SK-N-SH treated with all-trans-retinoic acid at 6 μM for 48 hours (cell line): ENCODE measurements around the gene NSD1.

Experiments used
- ATAC-seq: fragments of 200-7000 bp; cut with Tn5 transposase; 3 replicates; pipeline ENCODE4 v1.9.1; 2020; ENCODE audit warnings: mild to moderate bottlenecking, moderate library complexity
- ARNTL ChIP-seq: fragments of 450-650 bp; formaldehyde crosslinking; IDR thresholded peaks from 2 replicates; pipeline ENCODE4 v1.5.0; 2020; ENCODE audit warnings: low read depth, mild to moderate bottlenecking, moderate library complexity, borderline replicate concordance
- BACH2 ChIP-seq: fragments of 250-450 bp; sonication (Bioruptor Pico); IDR thresholded peaks from 2 replicates; pipeline ENCODE4 v1.9.0; 2021; ENCODE audit warnings: mild to moderate bottlenecking, borderline replicate concordance
- CSDC2 ChIP-seq: fragments of 250-450 bp; sonication (Bioruptor Pico); IDR thresholded peaks from 2 replicates; pipeline ENCODE4 v1.5.0; 2020; ENCODE audit warnings: mild to moderate bottlenecking, moderate library complexity
- CSRNP3 ChIP-seq: fragments of 250-450 bp; sonication (Bioruptor Pico); IDR thresholded peaks from 2 replicates; pipeline ENCODE4 v1.5.1; 2021; ENCODE audit warnings: mild to moderate bottlenecking, moderate library complexity
- ESRRG ChIP-seq: fragments of 250-450 bp; sonication (Bioruptor Pico); IDR thresholded peaks from 2 replicates; pipeline ENCODE4 v1.6.1; 2021; ENCODE audit warnings: mild to moderate bottlenecking
- GLIS3 ChIP-seq: fragments of 250-450 bp; sonication (Bioruptor Pico); IDR thresholded peaks from 2 replicates; pipeline ENCODE4 v1.5.0; 2020; ENCODE audit warnings: mild to moderate bottlenecking, moderate library complexity
- OSR1 ChIP-seq: fragments of 250-450 bp; sonication (Bioruptor Pico); IDR thresholded peaks from 2 replicates; pipeline ENCODE4 v1.8.0; 2022; ENCODE audit warnings: moderate library complexity, mild to moderate bottlenecking, inconsistent platforms
- PPARA ChIP-seq: fragments of 250-450 bp; sonication (Bioruptor Pico); IDR thresholded peaks from 2 replicates; pipeline ENCODE4 v1.5.0; 2020; ENCODE audit warnings: mild to moderate bottlenecking, borderline replicate concordance
- RARB ChIP-seq: fragments of 250-450 bp; sonication (Bioruptor Pico); IDR thresholded peaks from 2 replicates; pipeline ENCODE4 v1.8.0; 2021; ENCODE audit warnings: mild to moderate bottlenecking, moderate library complexity
- TCF4 ChIP-seq: fragments of 250-450 bp; sonication (Bioruptor Pico); IDR thresholded peaks from 2 replicates; pipeline ENCODE4 v1.8.0; 2021; ENCODE audit warnings: mild to moderate bottlenecking, moderate library complexity, borderline replicate concordance
- TOX ChIP-seq: fragments of 250-450 bp; sonication (Bioruptor Pico); IDR thresholded peaks from 2 replicates; pipeline ENCODE4 v1.8.0; 2021; ENCODE audit warnings: mild to moderate bottlenecking, moderate library complexity, borderline replicate concordance
- TSHZ2 ChIP-seq: fragments of 250-450 bp; sonication (Bioruptor Pico); IDR thresholded peaks from 2 replicates; pipeline ENCODE4 v1.5.0; 2020; ENCODE audit warnings: mild to moderate bottlenecking, moderate library complexity
- ZC3H10 ChIP-seq: fragments of 250-450 bp; sonication (Bioruptor Pico); IDR thresholded peaks from 2 replicates; pipeline ENCODE4 v1.5.1; 2021; ENCODE audit warnings: mild to moderate bottlenecking, moderate library complexity
- ZFP3 ChIP-seq: fragments of 250-450 bp; sonication (Bioruptor Pico); IDR thresholded peaks from 2 replicates; pipeline ENCODE4 v1.5.0; 2020; ENCODE audit warnings: mild to moderate bottlenecking, moderate library complexity
- ZFP30 ChIP-seq: fragments of 450-650 bp; formaldehyde crosslinking; IDR thresholded peaks from 2 replicates; pipeline ENCODE4 v1.5.0; 2022; ENCODE audit warnings: mild to moderate bottlenecking, moderate library complexity
- ZNF565 ChIP-seq: fragments of 450-650 bp; formaldehyde crosslinking; conservative IDR thresholded peaks from 2 replicates; pipeline ENCODE4 v1.5.0; 2020; ENCODE audit warnings: low read depth, mild to moderate bottlenecking, moderate library complexity
- ZNF70 ChIP-seq: fragments of 450-650 bp; formaldehyde crosslinking; IDR thresholded peaks from 2 replicates; pipeline ENCODE4 v1.5.0; 2020; ENCODE audit warnings: mild to moderate bottlenecking, moderate library complexity
- ZNF8 ChIP-seq: fragments of 450-650 bp; formaldehyde crosslinking; IDR thresholded peaks from 2 replicates; pipeline ENCODE4 v1.5.0; 2020; ENCODE audit warnings: mild to moderate bottlenecking, moderate library complexity
- TF ChIP-seq, protein P1 (sequence below): fragments of 250-450 bp; sonication (Bioruptor Pico); IDR thresholded peaks from 2 replicates; pipeline ENCODE4 v1.8.0; 2021; ENCODE audit warnings: low read depth, mild to moderate bottlenecking, moderate library complexity, borderline replicate concordance
- TF ChIP-seq, protein P2 (sequence below): fragments of 250-450 bp; sonication (Bioruptor Pico); IDR thresholded peaks from 2 replicates; pipeline ENCODE4 v1.8.0; 2020; ENCODE audit warnings: mild to moderate bottlenecking, moderate library complexity, borderline replicate concordance
- TF ChIP-seq, protein P3 (sequence below): fragments of 250-450 bp; sonication (Bioruptor Pico); IDR thresholded peaks from 2 replicates; pipeline ENCODE4 v1.5.1; 2020; ENCODE audit warnings: low read depth, mild to moderate bottlenecking, moderate library complexity

NSD1 gene

GRCh38 chr5:177336603-177337494 is 203.3 kb downstream of the NSD1 start:
- no peak for TF ChIP-seq PPARA (CRISPR knock-in tag)
- no peak for TF ChIP-seq GLIS3
- no peak for TF ChIP-seq OSR1 (CRISPR knock-in tag)
- no peak for TF ChIP-seq ZFP30 (CRISPR knock-in tag)
- no peak for TF ChIP-seq CSRNP3 (CRISPR knock-in tag)
- TF ChIP-seq, protein P1, sequence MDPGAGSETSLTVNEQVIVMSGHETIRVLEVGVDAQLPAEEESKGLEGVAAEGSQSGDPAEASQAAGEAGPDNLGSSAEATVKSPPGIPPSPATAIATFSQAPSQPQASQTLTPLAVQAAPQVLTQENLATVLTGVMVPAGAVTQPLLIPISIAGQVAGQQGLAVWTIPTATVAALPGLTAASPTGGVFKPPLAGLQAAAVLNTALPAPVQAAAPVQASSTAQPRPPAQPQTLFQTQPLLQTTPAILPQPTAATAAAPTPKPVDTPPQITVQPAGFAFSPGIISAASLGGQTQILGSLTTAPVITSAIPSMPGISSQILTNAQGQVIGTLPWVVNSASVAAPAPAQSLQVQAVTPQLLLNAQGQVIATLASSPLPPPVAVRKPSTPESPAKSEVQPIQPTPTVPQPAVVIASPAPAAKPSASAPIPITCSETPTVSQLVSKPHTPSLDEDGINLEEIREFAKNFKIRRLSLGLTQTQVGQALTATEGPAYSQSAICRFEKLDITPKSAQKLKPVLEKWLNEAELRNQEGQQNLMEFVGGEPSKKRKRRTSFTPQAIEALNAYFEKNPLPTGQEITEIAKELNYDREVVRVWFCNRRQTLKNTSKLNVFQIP (CRISPR knock-in tag): no peak
- TF ChIP-seq TOX (CRISPR knock-in tag): no peak
- no peak for TF ChIP-seq CSDC2
- no peak for TF ChIP-seq RARB
- TF ChIP-seq ZNF565 (CRISPR knock-in tag): no peak
- TF ChIP-seq ESRRG (CRISPR knock-in tag): no peak
- TF ChIP-seq ZC3H10 (CRISPR knock-in tag): no peak
- TF ChIP-seq, protein P2, sequence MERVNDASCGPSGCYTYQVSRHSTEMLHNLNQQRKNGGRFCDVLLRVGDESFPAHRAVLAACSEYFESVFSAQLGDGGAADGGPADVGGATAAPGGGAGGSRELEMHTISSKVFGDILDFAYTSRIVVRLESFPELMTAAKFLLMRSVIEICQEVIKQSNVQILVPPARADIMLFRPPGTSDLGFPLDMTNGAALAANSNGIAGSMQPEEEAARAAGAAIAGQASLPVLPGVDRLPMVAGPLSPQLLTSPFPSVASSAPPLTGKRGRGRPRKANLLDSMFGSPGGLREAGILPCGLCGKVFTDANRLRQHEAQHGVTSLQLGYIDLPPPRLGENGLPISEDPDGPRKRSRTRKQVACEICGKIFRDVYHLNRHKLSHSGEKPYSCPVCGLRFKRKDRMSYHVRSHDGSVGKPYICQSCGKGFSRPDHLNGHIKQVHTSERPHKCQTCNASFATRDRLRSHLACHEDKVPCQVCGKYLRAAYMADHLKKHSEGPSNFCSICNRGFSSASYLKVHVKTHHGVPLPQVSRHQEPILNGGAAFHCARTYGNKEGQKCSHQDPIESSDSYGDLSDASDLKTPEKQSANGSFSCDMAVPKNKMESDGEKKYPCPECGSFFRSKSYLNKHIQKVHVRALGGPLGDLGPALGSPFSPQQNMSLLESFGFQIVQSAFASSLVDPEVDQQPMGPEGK (CRISPR knock-in tag): no peak
- TF ChIP-seq ZNF8 (CRISPR knock-in tag): no peak
- no peak for TF ChIP-seq ARNTL
- TF ChIP-seq TSHZ2 (CRISPR knock-in tag): no peak
- TF ChIP-seq, protein P3, sequence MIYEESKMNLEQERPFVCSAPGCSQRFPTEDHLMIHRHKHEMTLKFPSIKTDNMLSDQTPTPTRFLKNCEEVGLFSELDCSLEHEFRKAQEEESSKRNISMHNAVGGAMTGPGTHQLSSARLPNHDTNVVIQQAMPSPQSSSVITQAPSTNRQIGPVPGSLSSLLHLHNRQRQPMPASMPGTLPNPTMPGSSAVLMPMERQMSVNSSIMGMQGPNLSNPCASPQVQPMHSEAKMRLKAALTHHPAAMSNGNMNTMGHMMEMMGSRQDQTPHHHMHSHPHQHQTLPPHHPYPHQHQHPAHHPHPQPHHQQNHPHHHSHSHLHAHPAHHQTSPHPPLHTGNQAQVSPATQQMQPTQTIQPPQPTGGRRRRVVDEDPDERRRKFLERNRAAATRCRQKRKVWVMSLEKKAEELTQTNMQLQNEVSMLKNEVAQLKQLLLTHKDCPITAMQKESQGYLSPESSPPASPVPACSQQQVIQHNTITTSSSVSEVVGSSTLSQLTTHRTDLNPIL (CRISPR knock-in tag): no peak
- TF ChIP-seq, all 23 proteins: peak for 0

DNA sequence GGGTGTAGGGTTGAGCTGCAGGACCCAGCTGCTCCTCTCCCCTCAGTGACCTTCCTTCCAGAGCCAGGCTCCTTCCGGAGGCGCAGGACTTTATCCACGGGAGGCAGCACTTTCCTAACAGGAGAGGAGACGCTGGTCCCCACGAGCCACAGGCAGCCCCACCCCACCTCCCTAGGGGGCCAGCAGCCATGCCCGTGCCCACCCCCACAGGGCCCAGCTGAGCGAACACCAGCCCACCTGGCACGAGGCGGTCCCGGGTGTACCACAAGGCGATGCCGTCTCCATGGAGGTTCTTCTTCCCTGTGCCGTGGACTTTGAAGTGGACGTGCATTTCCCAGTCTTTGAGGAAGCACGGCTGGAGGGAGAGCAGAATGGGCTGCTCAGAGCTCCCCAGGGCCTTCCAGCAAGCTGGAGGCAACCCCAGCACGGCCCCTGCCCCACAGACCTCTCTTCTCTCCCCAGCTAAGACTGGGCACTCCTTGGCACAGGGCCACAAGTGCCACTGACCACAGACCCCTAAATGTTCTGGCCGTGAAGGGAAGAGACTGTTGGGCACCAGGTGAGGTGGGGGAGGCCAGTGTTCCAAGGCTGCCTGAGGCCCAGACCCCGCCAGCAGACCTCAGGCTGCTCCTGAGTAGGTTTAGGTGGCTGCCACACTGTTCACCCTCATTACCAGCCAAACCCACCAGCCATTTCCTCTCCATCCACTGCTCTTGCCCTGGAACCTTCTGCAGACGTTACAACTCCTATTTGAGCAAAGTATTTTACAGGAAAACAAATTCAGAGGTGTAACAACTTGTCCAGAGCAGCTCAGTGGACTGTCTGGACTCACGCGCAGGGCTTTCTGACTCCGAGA is 204.9 kb downstream of the NSD1 start:
- TF ChIP-seq BACH2 (no peak), ZNF8 (CRISPR knock-in tag) (no peak), TCF4 (CRISPR knock-in tag) (no peak), ZFP30 (CRISPR knock-in tag) (no peak), ZNF70 (CRISPR knock-in tag) (no peak), PPARA (CRISPR knock-in tag) (no peak), ARNTL (no peak), RARB (no peak), CSRNP3 (CRISPR knock-in tag) (no peak), ZFP3 (CRISPR knock-in tag) (no peak), TOX (CRISPR knock-in tag) (no peak), CSDC2 (no peak), GLIS3 (no peak), OSR1 (CRISPR knock-in tag) (no peak)
- TF ChIP-seq, protein P1 (CRISPR knock-in tag): no peak
- TF ChIP-seq, protein P2 (CRISPR knock-in tag): no peak
- ATAC-seq: no peak

More at GRCh38 chr5:177336603-177337494, 203.3 kb downstream of the NSD1 start:
- ATAC-seq: no peak
